HG02678 (cell line): ENCODE results near the gene SH2D1A.

Experiments
- ATAC-seq: cut with Tn5 transposase; IDR thresholded peaks from one replicate; pipeline ENCODE4 v1.9.1; 2021; ENCODE audit warnings: mild to moderate bottlenecking, moderate library complexity; ENCODE audit not compliant: unreplicated experiment

The SH2D1A gene

DNA sequence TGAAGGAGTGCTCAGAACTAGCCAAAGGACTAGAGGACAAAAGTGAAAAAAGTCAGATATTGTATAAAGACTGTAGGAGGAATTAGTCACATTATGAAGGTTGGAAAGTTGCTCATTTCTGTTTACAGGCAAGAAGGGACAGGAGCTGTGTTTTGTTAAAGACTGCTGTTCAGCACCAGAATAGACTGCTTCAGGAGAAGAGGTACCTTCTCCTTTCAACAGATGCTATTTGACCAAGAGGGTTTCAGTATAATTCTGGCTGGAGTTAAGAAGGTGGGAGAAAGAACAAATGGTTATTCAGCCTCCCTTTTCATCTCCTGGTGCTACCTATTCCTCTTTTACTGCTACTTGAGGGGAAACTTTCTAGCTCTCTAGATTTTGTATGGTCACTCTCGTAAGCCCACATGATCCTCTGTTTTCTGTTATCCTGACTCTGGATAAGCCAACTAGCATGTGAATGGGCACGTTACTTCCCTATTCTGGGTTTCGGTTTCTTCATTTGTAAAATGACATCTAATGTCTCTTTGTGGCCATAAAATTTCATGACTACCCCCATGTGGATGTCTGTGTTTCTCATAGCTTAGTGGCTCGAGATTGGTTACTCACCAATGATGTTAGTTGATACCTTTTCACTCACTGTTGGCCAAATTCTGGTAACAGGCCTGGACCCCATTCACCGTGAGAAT is 68.9 kb downstream of the SH2D1A start:
- no peak for ATAC-seq

DNA sequence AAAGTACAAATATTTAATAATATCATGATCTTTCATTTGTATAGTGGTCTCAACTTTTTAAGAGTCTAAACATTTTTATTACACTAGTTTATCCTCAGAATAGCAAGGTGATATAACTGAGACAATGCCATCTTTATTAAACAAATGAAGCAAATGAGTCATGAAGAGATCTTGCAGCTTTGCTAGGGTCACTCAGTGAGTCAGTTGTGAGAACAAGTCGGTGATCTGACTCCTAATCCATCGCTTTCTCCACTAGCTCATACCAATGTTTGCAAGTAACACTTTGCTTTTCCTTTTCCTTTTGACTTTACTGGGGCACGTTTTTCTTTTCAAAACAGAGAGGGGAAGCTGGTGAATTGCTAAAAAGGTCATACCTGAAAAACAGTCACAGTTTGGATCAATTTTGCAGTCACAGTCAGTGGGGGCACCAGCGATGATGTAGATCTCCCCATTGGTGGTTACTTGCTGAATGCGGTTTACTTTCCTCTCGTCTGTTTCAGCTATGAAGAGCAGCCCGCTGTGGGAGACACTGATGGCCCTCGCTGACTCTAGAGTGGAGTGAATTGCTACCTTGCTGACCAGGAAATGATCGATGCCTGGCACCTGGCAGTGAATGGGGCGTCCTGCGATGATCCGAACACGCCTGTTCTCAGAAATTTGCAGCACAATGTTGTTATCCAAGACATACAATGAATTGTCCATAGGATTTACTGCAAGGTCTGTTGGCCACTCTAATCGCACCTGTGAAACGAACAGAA is 75.7 kb downstream of the SH2D1A start:
- no peak for ATAC-seq
